ENCODE measurements around the gene EHMT1.

EHMT1 gene

DNA sequence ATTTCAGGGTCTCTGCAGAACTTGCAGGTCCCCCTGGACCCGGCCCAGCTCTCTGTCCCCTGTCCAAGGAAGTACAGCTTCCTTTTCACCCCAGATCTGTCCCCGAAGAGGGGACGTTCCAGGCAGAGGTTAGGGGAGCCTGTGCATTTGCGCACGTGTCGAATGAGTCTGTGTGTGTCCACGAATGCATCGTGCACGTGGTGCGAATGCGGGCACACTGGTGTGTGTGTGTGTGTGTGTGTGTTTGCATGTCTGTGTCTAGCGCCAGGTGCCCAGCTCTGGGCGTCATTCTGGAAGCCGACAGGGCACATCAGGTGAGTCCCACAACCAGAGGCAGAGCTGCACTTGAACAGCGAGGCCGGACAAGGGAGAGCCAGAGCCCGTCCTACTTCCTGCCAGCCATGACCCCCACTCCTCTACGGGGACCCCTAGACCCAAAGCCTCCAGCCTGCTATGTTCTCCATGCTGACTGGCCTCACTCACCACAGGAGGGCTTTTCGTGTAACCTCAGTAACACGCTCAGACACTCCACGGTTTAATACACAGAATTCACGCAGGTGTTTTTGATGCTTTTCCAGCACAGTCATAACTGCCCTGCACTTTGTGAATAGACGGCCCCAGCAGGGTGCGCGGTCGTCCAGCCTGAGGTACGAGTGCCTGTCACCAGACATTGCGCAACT is 217.5 kb downstream of the EHMT1 start:
- H3K9me3 ChIP-seq (ENCODE audit: control extremely low read depth in 1 of 5, control insufficient read depth in 4 of 5, insufficient read depth in 2 of 5, low read depth in 1 of 5, low read length in 4 of 5) = peaks cover 0 to 7% (median 0%) of the 10 kb centered on the region in 5 experiments
- H3K36me3 ChIP-seq (ENCODE audit: control insufficient read depth in 4 of 4, insufficient read depth in 4 of 4, low read length in 3 of 4) = peaks cover 0 to 65% (median 45%) of the 10 kb centered on the region in 4 experiments
- CTCF ChIA-PET = no interaction called here
- no peak overlapping the region for H3K27ac ChIP-seq (ENCODE audit: insufficient read depth in 1 of 2, low read depth in 1 of 2, low read length in 2 of 2, poor library complexity in 1 of 2, severe bottlenecking in 2 of 2)
- WGBS (ENCODE audit: insufficient coverage) = 99% methylated on average over 20 of the region's 28 CpGs
- DNase-seq = no peak
- POLR2A ChIA-PET = no interaction called here
- H3K4me1 ChIP-seq (ENCODE audit: control extremely low read depth in 1 of 4, control insufficient read depth in 4 of 4, insufficient read depth in 4 of 4, low read length in 3 of 4) = no peaks in the 10 kb centered on the region
- no peaks in the 10 kb centered on the region for H3K27me3 ChIP-seq (replicated peaks in 2 of 5; ENCODE audit: control insufficient read depth in 4 of 5, insufficient read depth in 5 of 5, low read length in 4 of 5)
- no peak overlapping the region for H3K4me3 ChIP-seq (ENCODE audit: control insufficient read depth in 1 of 7, extremely low read depth in 1 of 7, insufficient read depth in 4 of 7, low read depth in 2 of 7, low read length in 6 of 7)

DNA sequence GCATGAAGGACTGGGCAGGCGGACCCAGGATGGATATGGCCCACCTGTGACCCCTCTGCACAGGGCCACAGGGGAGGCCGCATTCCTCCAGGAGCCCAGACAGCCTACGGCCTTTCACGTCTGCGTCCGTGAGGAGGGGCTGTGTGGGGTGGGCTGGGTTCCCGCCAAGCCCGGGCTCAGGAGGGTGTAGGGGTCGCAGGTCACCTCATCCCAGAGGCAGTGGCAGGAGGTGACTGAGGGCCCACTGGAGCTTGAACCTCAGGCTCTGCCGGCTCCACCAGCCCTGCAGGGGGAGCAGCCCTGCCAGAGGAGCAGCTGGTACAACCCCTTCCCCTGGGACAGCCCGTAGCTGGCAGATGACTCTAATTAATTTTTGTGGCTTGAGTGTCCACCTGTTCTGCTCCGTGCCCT is 218.0 kb downstream of the EHMT1 start:
- 90% methylated on average over 12 of the region's 12 CpGs for WGBS (ENCODE audit: insufficient coverage)
- CTCF ChIA-PET = no interaction called here
- POLR2A ChIA-PET = no interaction called here
- DNase-seq = no peak
- Histone ChIP-seq H3K4me3 (ENCODE audit: control insufficient read depth in 1 of 7, extremely low read depth in 1 of 7, insufficient read depth in 4 of 7, low read depth in 2 of 7, low read length in 6 of 7) (no peak overlapping the region), H3K36me3 (ENCODE audit: control insufficient read depth in 4 of 4, insufficient read depth in 4 of 4, low read length in 3 of 4) (peaks cover 0 to 60% (median 40%) of the 10 kb centered on the region in 4 experiments), H3K27me3 (replicated peaks in 2 of 5; ENCODE audit: control insufficient read depth in 4 of 5, insufficient read depth in 5 of 5, low read length in 4 of 5) (no peaks in the 10 kb centered on the region), H3K27ac (ENCODE audit: insufficient read depth in 1 of 2, low read depth in 1 of 2, low read length in 2 of 2, poor library complexity in 1 of 2, severe bottlenecking in 2 of 2) (no peak overlapping the region), H3K4me1 (ENCODE audit: control extremely low read depth in 1 of 4, control insufficient read depth in 4 of 4, insufficient read depth in 4 of 4, low read length in 3 of 4) (no peaks in the 10 kb centered on the region), H3K9me3 (ENCODE audit: control extremely low read depth in 1 of 5, control insufficient read depth in 4 of 5, insufficient read depth in 2 of 5, low read depth in 1 of 5, low read length in 4 of 5) (peaks cover 0 to 7% (median 0%) of the 10 kb centered on the region in 5 experiments)

DNA sequence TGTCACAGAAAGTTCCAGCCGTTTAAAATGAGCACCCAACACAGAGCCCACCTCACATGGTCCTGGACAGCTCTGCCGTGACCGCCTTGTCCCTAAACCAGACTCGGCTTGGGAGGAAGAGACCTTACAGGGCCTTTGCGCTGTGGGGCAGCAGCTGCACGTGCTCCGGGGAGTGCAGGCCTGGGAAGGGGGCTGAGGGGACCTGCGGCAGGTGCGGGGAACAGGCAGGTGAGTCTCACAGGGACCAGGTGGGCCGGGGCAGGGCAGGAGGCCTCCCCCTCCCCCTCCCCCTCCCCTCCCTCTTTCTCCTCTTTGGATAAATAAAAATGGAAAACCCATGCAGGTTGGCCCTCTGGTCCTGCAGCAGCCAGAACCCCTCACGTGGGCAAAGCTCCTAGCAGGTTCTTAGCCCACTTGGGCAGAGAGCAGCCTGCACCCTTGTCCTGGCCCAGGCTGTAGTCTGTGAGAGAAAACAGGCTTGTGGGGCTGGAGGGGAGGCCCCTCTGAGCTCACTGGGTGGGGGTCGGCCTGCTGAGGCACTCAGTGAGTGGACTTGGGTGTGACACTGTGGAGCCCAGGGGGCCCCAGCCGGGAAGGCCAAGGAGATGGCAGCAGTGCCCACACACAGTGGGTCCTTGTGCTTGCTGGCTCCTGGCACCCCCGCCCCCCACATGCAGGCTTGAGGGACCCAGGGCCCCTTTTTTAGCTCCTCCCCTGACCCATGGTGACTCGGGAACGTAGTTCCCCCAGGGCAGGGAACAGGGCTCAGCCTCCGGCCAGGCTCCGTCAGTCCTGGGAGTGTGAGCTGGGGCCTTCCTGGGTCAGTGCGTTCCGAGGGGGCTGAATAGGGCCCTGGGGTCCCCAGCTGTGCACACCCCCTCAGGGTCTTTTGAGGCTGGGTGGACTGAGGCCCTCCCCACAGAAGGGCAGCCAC is 218.8 kb downstream of the EHMT1 start:
- Histone ChIP-seq H3K4me1 (ENCODE audit: control extremely low read depth in 1 of 4, control insufficient read depth in 4 of 4, insufficient read depth in 4 of 4, low read length in 3 of 4) (no peaks in the 10 kb centered on the region), H3K9me3 (ENCODE audit: control extremely low read depth in 1 of 5, control insufficient read depth in 4 of 5, insufficient read depth in 2 of 5, low read depth in 1 of 5, low read length in 4 of 5) (peaks cover 0 to 7% (median 0%) of the 10 kb centered on the region in 5 experiments), H3K27ac (ENCODE audit: insufficient read depth in 1 of 2, low read depth in 1 of 2, low read length in 2 of 2, poor library complexity in 1 of 2, severe bottlenecking in 2 of 2) (no peak overlapping the region), H3K27me3 (replicated peaks in 2 of 5; ENCODE audit: control insufficient read depth in 4 of 5, insufficient read depth in 5 of 5, low read length in 4 of 5) (no peaks in the 10 kb centered on the region), H3K4me3 (ENCODE audit: control insufficient read depth in 1 of 7, extremely low read depth in 1 of 7, insufficient read depth in 4 of 7, low read depth in 2 of 7, low read length in 6 of 7) (no peak overlapping the region), H3K36me3 (ENCODE audit: control insufficient read depth in 4 of 4, insufficient read depth in 4 of 4, low read length in 3 of 4) (peaks cover 0 to 52% (median 34%) of the 10 kb centered on the region in 4 experiments)
- no peak for DNase-seq
- ChIA-PET CTCF (no interaction called here), POLR2A (no interaction called here)
- 96% methylated on average over 15 of the region's 20 CpGs for WGBS (ENCODE audit: insufficient coverage)

DNA sequence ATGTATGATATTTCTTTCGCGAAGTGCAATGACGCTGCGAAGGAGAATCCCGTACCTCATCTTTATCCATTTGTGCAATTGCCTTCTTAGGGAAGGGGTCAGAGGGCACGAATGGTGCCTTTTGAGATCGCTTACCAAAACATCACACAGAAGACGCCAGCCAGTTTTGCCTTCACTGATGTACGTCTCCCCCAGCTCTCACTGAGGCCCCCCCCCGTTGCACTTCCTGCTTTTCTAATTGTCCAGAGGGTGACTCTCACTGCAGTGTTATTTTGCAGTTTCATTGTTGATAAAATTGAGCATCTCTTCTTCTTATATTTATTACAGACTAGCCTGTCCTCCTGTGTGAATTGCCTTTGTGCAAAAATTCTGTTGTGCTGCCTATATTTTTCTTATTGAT is 219.8 kb downstream of the EHMT1 start:
- peaks cover 0 to 43% (median 25%) of the 10 kb centered on the region in 4 experiments for H3K36me3 ChIP-seq (ENCODE audit: control insufficient read depth in 4 of 4, insufficient read depth in 4 of 4, low read length in 3 of 4)
- ChIA-PET CTCF (no interaction called here), POLR2A (no interaction called here)

DNA sequence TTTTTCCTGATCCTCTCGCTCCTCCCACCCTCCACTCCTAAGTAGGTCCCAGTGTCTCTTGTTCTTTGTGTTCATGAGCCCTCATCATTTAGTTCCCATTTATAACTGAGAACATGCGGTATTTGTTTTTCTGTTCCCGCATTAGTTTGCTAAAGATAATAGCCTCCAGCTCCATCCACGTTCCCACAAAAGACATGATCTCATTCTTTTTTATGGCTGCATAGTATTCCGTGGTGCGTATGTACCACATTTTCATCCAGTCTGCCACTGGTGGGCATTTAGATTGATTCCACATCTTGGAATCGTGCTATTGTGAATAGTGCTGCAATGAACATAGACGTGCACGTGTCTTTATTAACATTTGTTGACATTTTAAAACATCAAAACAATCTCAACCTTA is 224.6 kb downstream of the EHMT1 start:
- WGBS (ENCODE audit: insufficient coverage) = 97% methylated on average over 8 of the region's 9 CpGs

More for the DNA sequence above, 219.8 kb downstream of the EHMT1 start:
- 96% methylated on average over 9 of the region's 10 CpGs for WGBS (ENCODE audit: insufficient coverage)
- Histone ChIP-seq H3K4me1 (ENCODE audit: control extremely low read depth in 1 of 4, control insufficient read depth in 4 of 4, insufficient read depth in 4 of 4, low read length in 3 of 4) (no peaks in the 10 kb centered on the region), H3K27ac (ENCODE audit: insufficient read depth in 1 of 2, low read depth in 1 of 2, low read length in 2 of 2, poor library complexity in 1 of 2, severe bottlenecking in 2 of 2) (no peak overlapping the region), H3K4me3 (ENCODE audit: control insufficient read depth in 1 of 7, extremely low read depth in 1 of 7, insufficient read depth in 4 of 7, low read depth in 2 of 7, low read length in 6 of 7) (no peak overlapping the region), H3K27me3 (replicated peaks in 2 of 5; ENCODE audit: control insufficient read depth in 4 of 5, insufficient read depth in 5 of 5, low read length in 4 of 5) (no peaks in the 10 kb centered on the region), H3K9me3 (ENCODE audit: control extremely low read depth in 1 of 5, control insufficient read depth in 4 of 5, insufficient read depth in 2 of 5, low read depth in 1 of 5, low read length in 4 of 5) (peaks cover 0 to 7% (median 0%) of the 10 kb centered on the region in 5 experiments)
- DNase-seq = no peak

GRCh38 chr9:137851516-137852267 is 232.9 kb downstream of the EHMT1 start:
- WGBS (ENCODE audit: insufficient coverage) = 68% methylated on average over 2 of the region's 5 CpGs
- Histone ChIP-seq H3K27ac (ENCODE audit: insufficient read depth in 1 of 2, low read depth in 1 of 2, low read length in 2 of 2, poor library complexity in 1 of 2, severe bottlenecking in 2 of 2) (no peak overlapping the region), H3K4me1 (ENCODE audit: control extremely low read depth in 1 of 4, control insufficient read depth in 4 of 4, insufficient read depth in 4 of 4, low read length in 3 of 4) (no peaks in the 10 kb centered on the region), H3K27me3 (replicated peaks in 2 of 5; ENCODE audit: control insufficient read depth in 4 of 5, insufficient read depth in 5 of 5, low read length in 4 of 5) (no peaks in the 10 kb centered on the region), H3K4me3 (ENCODE audit: control insufficient read depth in 1 of 7, extremely low read depth in 1 of 7, insufficient read depth in 4 of 7, low read depth in 2 of 7, low read length in 6 of 7) (no peak overlapping the region), H3K9me3 (ENCODE audit: control extremely low read depth in 1 of 5, control insufficient read depth in 4 of 5, insufficient read depth in 2 of 5, low read depth in 1 of 5, low read length in 4 of 5) (peaks cover 2 to 25% (median 8%) of the 10 kb centered on the region in 5 experiments), H3K36me3 (ENCODE audit: control insufficient read depth in 4 of 4, insufficient read depth in 4 of 4, low read length in 3 of 4) (no peaks in the 10 kb centered on the region)
- ChIA-PET CTCF (no interaction called here), POLR2A (no interaction called here)
- no peak for DNase-seq

More for the DNA sequence above, 224.6 kb downstream of the EHMT1 start:
- H3K4me3 ChIP-seq (ENCODE audit: control insufficient read depth in 1 of 7, extremely low read depth in 1 of 7, insufficient read depth in 4 of 7, low read depth in 2 of 7, low read length in 6 of 7) = no peak overlapping the region
- no peaks in the 10 kb centered on the region for H3K4me1 ChIP-seq (ENCODE audit: control extremely low read depth in 1 of 4, control insufficient read depth in 4 of 4, insufficient read depth in 4 of 4, low read length in 3 of 4)
- H3K9me3 ChIP-seq (ENCODE audit: control extremely low read depth in 1 of 5, control insufficient read depth in 4 of 5, insufficient read depth in 2 of 5, low read depth in 1 of 5, low read length in 4 of 5) = peaks cover 0 to 6% (median 0%) of the 10 kb centered on the region in 5 experiments
- H3K36me3 ChIP-seq (ENCODE audit: control insufficient read depth in 4 of 4, insufficient read depth in 4 of 4, low read length in 3 of 4) = peaks cover 0 to 2% (median 0%) of the 10 kb centered on the region in 4 experiments
- DNase-seq = no peak
- no peak overlapping the region for H3K27ac ChIP-seq (ENCODE audit: insufficient read depth in 1 of 2, low read depth in 1 of 2, low read length in 2 of 2, poor library complexity in 1 of 2, severe bottlenecking in 2 of 2)
- ChIA-PET POLR2A (no interaction called here), CTCF (no interaction called here)
- H3K27me3 ChIP-seq (replicated peaks in 2 of 5; ENCODE audit: control insufficient read depth in 4 of 5, insufficient read depth in 5 of 5, low read length in 4 of 5) = no peaks in the 10 kb centered on the region
